ENCODE data around the gene RMRP. TPM values are rescaled to one million over a fixed set of nuclear protein-coding genes. Genes with fewer than 3 reads are reported as not detected.
A peak's percentile ranks its signal among the peaks of the same experiment; 100 is the strongest.

The RMRP gene
- total RNA-seq, 1 experiment from 2014 or later: 13,506 TPM

DNA sequence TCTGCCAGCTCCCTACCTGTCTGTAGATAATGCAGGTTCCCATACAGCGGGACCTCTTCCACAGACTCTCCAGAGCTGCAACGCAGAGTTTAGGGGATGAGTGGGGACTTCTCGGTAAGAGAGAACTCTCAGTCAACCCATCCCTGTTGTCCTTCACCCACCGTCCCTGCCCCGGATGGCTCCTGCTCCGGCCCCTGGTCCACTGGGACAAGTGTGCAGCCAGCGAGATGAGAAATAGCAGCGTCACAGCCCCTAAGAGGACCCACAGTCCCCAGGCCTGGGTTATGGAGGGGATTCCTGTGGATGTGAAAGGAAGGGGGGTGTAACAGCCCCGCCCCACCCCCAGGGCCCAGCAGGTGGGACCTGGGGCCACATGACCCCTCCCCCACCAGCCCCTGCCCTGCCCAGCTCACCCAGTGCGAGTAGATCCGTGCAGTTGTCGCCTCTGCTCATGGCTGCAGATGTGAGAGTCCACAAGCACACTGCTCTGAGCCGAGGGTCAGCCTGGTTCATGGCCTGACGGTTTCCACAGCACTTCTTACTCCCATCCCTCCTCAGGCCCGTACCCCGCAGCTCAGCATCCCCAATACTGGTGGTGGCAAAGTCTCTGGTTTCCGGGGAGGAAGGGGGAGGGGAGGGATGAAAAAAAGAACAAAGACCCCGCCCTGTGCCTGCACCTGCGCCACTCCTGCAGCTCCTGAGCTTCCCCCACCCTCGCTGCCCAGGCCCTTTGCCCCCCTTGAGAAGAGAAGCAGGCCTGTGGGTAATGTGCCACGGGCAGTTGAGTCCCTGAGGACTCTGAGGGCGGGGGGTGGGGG, 7.3 kb downstream of the RMRP start, which contains the start of gene SIT1:
Gene SIT1, minus strand, starts transcription at position 591 of the 818 bp plus-strand sequence. Its CDS starts 78 bp downstream, at position 513.
- Histone ChIP-seq H3K9me3 (ENCODE audit: insufficient read depth, low read depth) (no peaks in the 10 kb centered on the region), H3K79me2 (ENCODE audit: low read depth) (no peaks in the 10 kb centered on the region), H3K9me2 (ENCODE audit: insufficient read depth) (no peaks in the 10 kb centered on the region), H3F3A (ENCODE audit: insufficient read depth, low read depth) (peaks cover 13% of the 10 kb centered on the region; the same call in 1 of the 2 replicates), H3K4me1 (replicated peaks; ENCODE audit: insufficient read depth) (peaks cover 21% of the 10 kb centered on the region), H3K36me3 (ENCODE audit: low read depth) (no peaks in the 10 kb centered on the region), H3K4me3 (no peak within 1 kb of the TSS), H2AFZ (no peak within 1 kb of the TSS), H3K4me2 (0 out of 2 replicates have a peak within 1 kb of the TSS, but pooled peaks have one; percentile 43), H3K27me3 (ENCODE audit: insufficient read depth, low read depth) (no peaks in the 10 kb centered on the region), H4K20me1 (ENCODE audit: insufficient read depth) (no peaks in the 10 kb centered on the region), H3K27ac (peak within 1 kb of the TSS; percentile 39; the same call in 1 of the 2 replicates)
- ChIA-PET CTCF (no interaction called here), POLR2A (ENCODE audit: unreplicated experiment) (no interaction called here)
- no peak for DNase-seq
- intact Hi-C loops (cut with micrococcal nuclease; ENCODE audit: unreplicated experiment): no loop called here
- BruUV-seq (replicated peaks): no TSS peak
- no peak for TF ChIP-seq EZH2 (IDR thresholded peaks at IDR 0.05; ENCODE audit: low read depth)
- TF ChIP-seq, protein P1, sequence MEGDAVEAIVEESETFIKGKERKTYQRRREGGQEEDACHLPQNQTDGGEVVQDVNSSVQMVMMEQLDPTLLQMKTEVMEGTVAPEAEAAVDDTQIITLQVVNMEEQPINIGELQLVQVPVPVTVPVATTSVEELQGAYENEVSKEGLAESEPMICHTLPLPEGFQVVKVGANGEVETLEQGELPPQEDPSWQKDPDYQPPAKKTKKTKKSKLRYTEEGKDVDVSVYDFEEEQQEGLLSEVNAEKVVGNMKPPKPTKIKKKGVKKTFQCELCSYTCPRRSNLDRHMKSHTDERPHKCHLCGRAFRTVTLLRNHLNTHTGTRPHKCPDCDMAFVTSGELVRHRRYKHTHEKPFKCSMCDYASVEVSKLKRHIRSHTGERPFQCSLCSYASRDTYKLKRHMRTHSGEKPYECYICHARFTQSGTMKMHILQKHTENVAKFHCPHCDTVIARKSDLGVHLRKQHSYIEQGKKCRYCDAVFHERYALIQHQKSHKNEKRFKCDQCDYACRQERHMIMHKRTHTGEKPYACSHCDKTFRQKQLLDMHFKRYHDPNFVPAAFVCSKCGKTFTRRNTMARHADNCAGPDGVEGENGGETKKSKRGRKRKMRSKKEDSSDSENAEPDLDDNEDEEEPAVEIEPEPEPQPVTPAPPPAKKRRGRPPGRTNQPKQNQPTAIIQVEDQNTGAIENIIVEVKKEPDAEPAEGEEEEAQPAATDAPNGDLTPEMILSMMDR (conservative IDR thresholded peaks at IDR 0.05): no peak

DNA sequence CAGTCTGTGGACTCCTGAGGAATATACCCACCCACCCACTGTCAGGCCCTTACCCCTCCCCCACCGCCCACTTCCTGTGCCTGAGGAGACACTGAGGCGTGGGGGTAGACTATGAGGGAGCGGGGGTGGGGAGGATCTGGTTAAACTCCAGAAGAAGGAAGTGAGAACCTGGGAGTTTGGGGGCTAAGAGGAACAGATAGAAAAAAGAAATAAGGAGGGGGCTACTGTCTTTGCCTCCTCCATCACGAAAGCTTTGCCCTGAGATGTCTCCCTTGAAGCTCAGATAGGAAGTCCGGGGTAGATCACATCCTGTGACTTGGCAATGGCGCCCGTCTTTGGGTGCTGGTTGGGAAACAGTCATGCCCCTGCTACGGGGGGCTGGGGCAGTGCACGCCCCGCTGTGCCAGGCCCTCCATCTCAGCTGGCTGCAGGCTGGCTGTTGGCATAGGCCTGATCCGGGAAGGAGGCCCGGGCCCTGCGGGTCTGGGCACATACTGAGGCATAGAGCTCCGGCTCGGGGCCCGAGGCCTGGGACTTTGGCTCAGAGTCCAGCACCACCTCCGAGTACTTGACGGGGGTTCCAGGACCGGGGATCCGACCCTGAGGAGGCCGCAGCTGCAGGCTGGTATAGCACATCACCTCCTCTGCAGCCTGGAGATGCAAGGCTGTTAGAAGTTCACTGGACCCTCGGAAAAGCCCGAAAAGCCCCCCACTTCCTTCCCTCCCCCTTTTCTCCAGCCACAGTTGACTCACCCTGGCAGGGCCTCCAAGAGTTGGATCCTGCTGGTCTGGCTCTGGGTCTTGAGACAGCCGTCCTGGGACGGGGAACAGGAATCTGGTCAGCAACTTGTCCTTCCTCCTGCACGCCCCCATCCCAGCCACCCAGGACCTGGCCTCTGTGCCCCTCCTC, 8.1 kb downstream of the RMRP start:
- CTCF ChIA-PET: no interaction called here

More for the DNA sequence above, 8.1 kb downstream of the RMRP start:
- intact Hi-C loops (cut with micrococcal nuclease; ENCODE audit: unreplicated experiment): loop anchor here (5.0 kb wide), 2 partner anchors 167 to 178 kb away; partner anchors contain the start of genes FAM221B and TMEM8B
- Histone ChIP-seq H3K4me2 (no peak overlapping the region), H3K79me2 (ENCODE audit: low read depth) (no peaks in the 10 kb centered on the region), H3K27ac (no peak overlapping the region), H3K9me3 (ENCODE audit: insufficient read depth, low read depth) (no peaks in the 10 kb centered on the region), H3K9me2 (ENCODE audit: insufficient read depth) (no peaks in the 10 kb centered on the region), H3K36me3 (ENCODE audit: low read depth) (no peaks in the 10 kb centered on the region), H3K4me3 (no peak overlapping the region), H2AFZ (no peak overlapping the region), H3F3A (ENCODE audit: insufficient read depth, low read depth) (peaks cover 13% of the 10 kb centered on the region; the same call in 1 of the 2 replicates), H3K4me1 (replicated peaks; ENCODE audit: insufficient read depth) (peaks cover 21% of the 10 kb centered on the region), H3K27me3 (ENCODE audit: insufficient read depth, low read depth) (no peaks in the 10 kb centered on the region), H4K20me1 (ENCODE audit: insufficient read depth) (no peaks in the 10 kb centered on the region)
- POLR2A ChIA-PET (ENCODE audit: unreplicated experiment): no interaction called here
- no TSS peak for BruUV-seq (replicated peaks)
- no peak for DNase-seq
- TF ChIP-seq, protein P1 (conservative IDR thresholded peaks at IDR 0.05): no peak
- TF ChIP-seq EZH2 (IDR thresholded peaks at IDR 0.05; ENCODE audit: low read depth): no peak

Measured in PC-9 (cell line).